Measurements from ENCODE around the gene GID8.
"Not testable (repeated sequence)": the region's sequence is repeated elsewhere in the genome, so short reads cannot be mapped to it uniquely, and the experiment has no call there.

Gene GID8

DNA sequence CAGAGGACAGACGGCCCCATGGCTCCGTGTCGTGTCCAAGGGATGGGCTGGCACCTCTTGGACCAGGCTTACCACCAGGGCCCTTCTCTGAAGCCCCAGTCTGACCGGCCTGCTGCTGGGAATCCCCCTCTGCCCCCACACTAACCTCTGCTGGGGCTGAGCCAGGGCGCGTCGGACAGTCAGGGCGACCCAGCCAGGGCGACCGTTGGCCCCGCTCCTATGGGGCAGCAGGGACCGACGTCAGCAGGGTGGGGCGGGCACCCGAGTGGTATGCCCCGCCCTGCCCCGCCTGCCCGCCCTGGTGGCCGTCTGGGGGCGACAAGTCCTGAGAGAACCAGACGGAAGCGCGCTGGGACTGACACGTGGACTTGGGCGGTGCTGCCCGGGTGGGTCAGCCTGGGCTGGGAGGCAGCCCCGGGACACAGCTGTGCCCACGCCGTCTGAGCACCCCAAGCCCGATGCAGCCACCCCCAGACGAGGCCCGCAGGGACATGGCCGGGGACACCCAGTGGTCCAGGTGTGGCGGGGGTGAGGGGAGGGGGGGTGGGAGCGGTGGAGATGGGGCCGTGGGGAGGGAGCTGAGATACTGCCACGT lies 14.5 kb downstream of the GID8 start, which contains the start of gene SLC17A9:
SLC17A9 (plus strand) TSS at position 337 of the 595 bp plus-strand sequence; CDS start at position 459, 122 bp downstream.
- peak; percentile 84 for ATAC-seq
- peaks cover 32% of the 10 kb centered on the region for H3K36me3 Mint-ChIP-seq
- DNase-seq (ENCODE audit: low spot score in 2 of 2), result peak; percentile 64 to 83
- H3K27ac Mint-ChIP-seq, result peak within 1 kb of the TSS; percentile 95
- H3K9me3 Mint-ChIP-seq, result no peaks in the 10 kb centered on the region
- peaks cover 19% of the 10 kb centered on the region for H3K4me1 Mint-ChIP-seq
- peak within 1 kb of the TSS; percentile 89 for H3K4me3 Mint-ChIP-seq

DNA sequence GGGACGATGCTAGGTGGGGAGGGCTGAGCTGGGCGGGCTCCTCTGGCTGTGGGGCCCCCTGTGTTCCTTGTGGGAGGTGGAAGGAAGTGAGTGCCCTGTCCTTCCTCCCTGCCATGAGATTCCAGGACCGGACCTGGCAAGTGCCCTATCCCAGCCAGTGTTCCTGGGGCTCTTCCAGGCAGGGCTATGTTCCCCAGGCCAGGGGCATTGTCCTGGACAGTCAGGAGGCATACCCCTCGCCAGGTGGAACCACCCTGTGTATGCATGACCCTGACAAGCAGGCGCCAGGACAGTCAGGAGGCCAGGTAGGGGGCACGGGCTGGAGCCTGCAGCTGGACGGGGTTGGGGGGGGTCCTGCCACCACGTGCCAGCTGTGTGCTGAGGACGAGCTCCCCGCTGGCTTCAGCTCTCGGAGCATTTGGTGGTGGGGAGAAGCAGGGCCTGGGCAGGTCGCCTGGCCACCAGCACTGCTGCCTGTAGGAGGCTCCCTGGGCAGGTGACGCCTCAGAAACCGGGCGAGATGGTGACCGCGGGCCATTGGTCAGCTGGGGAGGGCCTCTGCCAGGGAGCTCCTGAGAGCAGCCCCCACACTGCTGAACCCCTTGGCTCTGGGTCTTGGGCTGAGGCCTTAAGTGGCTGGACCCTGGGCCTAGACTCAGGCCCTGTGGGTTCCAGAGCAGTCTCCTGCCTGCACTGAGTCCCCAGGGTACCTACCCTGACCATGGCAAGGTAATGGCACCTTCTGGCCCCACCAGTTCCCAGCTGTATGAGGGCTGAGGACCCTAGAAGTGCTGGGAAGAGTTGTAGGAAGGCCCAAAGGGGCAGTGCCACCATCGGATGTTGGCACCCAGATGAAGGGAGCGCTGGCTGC lies 15.3 kb downstream of the GID8 start:
- DNase-seq (ENCODE audit: low spot score in 2 of 2) (no peak), ATAC-seq (no peak)
- Mint-ChIP-seq H3K27ac (peak overlapping the region; percentile 95), H3K9me3 (no peaks in the 10 kb centered on the region), H3K4me1 (peaks cover 19% of the 10 kb centered on the region), H3K4me3 (peak overlapping the region; percentile 89), H3K36me3 (peaks cover 26% of the 10 kb centered on the region)

DNA sequence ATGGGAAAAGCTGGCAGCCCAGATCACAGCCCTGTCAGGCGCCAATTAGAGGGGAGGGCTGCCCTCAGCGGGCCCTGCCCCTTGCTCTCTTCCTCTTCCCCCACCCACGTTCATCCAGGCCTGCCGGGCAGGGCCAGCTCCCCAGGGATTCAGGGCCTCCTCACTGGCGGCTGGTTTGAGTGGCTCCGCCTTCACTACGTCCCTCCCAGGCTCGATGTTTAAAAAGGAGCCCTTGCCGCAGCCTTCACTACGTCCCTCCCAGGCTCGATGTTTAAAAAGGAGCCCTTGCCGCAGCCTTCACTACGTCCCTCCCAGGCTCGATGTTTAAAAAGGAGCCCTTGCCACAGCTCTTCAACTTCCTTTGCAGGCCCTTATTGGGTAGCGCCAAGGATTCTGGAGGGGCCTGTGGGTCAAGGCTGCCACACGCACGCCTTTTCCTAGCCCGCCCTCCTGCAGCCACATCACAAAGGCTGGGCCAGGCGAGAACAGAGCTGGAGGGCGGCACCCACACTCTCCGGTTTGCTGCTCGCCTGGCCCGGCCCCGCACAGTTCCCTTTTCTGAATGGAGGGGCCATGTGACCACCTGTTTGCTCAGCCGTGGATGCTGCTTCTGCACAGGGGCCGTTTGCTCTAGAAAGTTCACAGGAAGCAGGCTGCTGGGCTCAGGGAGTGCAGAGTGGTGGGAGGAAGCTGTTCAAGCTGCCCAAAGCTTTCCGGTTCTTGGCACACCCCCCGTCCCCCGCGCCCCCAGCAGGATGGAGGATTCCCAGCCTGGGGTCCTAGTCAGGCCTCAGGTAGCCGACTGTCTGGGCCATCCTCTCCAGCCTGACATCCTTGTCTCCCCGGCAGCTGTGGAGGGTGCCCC lies 16.1 kb downstream of the GID8 start:
- Mint-ChIP-seq H3K4me1 (peaks cover 19% of the 10 kb centered on the region), H3K27ac (peak overlapping the region; percentile 95), H3K36me3 (peaks cover 26% of the 10 kb centered on the region), H3K9me3 (no peaks in the 10 kb centered on the region), H3K4me3 (peak overlapping the region; percentile 89)
- ATAC-seq (peak; percentile 79), DNase-seq (ENCODE audit: low spot score in 2 of 2) (peak; percentile 28 to 77)

- no peak overlapping the region for H3K27ac Mint-ChIP-seq
- peaks cover 16% of the 10 kb centered on the region for H3K36me3 Mint-ChIP-seq
- no peak for DNase-seq (ENCODE audit: low spot score in 2 of 2)
- no peaks in the 10 kb centered on the region for H3K9me3 Mint-ChIP-seq
- no peak overlapping the region for H3K4me3 Mint-ChIP-seq
- no peak for ATAC-seq
- H3K4me1 Mint-ChIP-seq, result peaks cover 19% of the 10 kb centered on the region
Observed at GRCh38 chr20:62955519-62956386, 17.8 kb downstream of the GID8 start.

GRCh38 chr20:62956387-62957135 lies 18.6 kb downstream of the GID8 start:
- H3K36me3 Mint-ChIP-seq, result peaks cover 16% of the 10 kb centered on the region
- no peak overlapping the region for H3K4me3 Mint-ChIP-seq
- no peaks in the 10 kb centered on the region for H3K9me3 Mint-ChIP-seq
- DNase-seq (ENCODE audit: low spot score in 2 of 2), result no peak
- H3K4me1 Mint-ChIP-seq, result peaks cover 19% of the 10 kb centered on the region
- no peak overlapping the region for H3K27ac Mint-ChIP-seq
- no peak for ATAC-seq

GRCh38 chr20:62957136-62958117 lies 19.5 kb downstream of the GID8 start:
- H3K4me3 Mint-ChIP-seq, result no peak overlapping the region
- ATAC-seq (no peak), DNase-seq (ENCODE audit: low spot score in 2 of 2) (no peak)
- H3K36me3 Mint-ChIP-seq, result peaks cover 16% of the 10 kb centered on the region
- no peaks in the 10 kb centered on the region for H3K9me3 Mint-ChIP-seq
- no peak overlapping the region for H3K27ac Mint-ChIP-seq
- H3K4me1 Mint-ChIP-seq, result peaks cover 14% of the 10 kb centered on the region

- H3K36me3 Mint-ChIP-seq, result peaks cover 16% of the 10 kb centered on the region
- DNase-seq (ENCODE audit: low spot score in 2 of 2), result no peak
- H3K4me3 Mint-ChIP-seq, result no peak overlapping the region
- no peak for ATAC-seq
- H3K27ac Mint-ChIP-seq, result no peak overlapping the region
- H3K4me1 Mint-ChIP-seq, result peaks cover 13% of the 10 kb centered on the region
- H3K9me3 Mint-ChIP-seq, result no peaks in the 10 kb centered on the region
Observed at GRCh38 chr20:62958388-62959100, 20.6 kb downstream of the GID8 start.

GRCh38 chr20:62959101-62959971 lies 21.4 kb downstream of the GID8 start:
- H3K27ac Mint-ChIP-seq, result no peak overlapping the region
- H3K4me1 Mint-ChIP-seq, result peaks cover 5% of the 10 kb centered on the region
- H3K36me3 Mint-ChIP-seq, result peaks cover 10% of the 10 kb centered on the region
- no peaks in the 10 kb centered on the region for H3K9me3 Mint-ChIP-seq
- DNase-seq (ENCODE audit: low spot score in 2 of 2), result no peak
- ATAC-seq, result no peak
- H3K4me3 Mint-ChIP-seq, result no peak overlapping the region

DNA sequence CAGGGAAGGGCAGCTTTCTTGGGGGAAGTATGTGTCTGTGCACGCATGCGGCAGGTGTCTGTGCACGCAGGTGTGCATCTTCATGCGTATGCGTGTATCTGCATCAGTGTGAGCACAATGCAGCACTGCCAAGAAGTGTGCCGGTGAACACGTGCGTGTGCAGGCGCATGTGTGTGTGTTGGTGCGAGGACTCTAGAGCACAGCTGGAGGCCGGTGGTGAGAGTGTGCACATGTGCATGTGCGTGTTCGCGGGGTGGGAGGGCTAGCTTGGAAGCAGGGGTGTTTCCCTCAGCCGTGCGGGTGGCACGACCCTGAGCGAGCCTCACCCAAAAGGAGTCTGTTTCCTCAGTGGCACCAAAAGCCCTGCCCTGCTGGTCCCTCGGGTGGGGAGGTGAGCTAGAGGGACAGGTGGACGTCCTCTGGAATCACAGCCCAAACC lies 22.1 kb downstream of the GID8 start:
- Mint-ChIP-seq H3K9me3 (no peaks in the 10 kb centered on the region), H3K36me3 (peaks cover 4% of the 10 kb centered on the region), H3K4me1 (no peaks in the 10 kb centered on the region), H3K4me3 (no peak overlapping the region), H3K27ac (peak overlapping the region; percentile 68)
- DNase-seq (ENCODE audit: low spot score in 2 of 2), result no peak
- ATAC-seq, result no peak

DNA sequence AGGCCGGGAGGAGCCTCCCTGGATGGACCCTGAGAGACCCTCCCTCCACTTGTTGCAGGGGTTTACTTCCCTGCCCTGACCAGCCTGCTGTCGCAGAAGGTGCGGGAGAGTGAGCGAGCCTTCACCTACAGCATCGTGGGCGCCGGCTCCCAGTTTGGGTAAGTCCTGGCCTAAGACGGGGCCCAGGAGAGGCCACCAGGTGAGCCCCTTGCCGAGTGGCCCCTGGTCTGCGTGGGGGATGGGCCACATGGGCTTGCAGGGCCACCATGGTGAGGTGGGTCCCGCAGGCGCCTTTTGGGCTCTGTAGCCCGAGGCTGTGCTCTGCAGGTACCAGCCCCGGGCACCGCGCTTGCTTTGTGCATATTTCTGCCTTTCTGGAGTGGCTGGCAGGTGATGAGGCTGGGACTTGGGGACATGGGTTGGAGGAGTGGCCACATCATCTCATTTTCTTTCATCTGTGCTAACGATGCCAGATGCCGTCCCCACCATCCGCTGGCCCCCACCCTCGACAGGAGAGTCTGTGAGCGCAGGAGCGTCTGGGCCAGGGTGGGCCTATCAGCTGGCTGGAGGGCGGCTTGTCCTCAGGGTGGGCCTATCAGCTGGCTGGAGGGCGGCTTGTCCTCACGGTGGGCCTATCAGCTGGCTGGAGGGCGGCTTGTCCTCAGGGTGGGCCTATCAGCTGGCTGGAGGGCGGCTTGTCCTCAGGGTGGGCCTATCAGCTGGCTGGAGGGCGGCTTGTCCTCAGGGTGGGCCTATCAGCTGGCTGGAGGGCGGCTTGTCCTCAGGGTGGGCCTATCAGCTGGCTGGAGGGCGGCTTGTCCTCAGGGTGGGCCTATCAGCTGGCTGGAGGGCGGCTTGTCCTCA lies 22.7 kb downstream of the GID8 start:
- H3K27ac Mint-ChIP-seq, result peak overlapping the region; percentile 68
- ATAC-seq; H3K36me3 Mint-ChIP-seq; H3K4me1 Mint-ChIP-seq; H3K9me3 Mint-ChIP-seq; DNase-seq (ENCODE audit: low spot score in 2 of 2); H3K4me3 Mint-ChIP-seq: not testable (repeated sequence)

GRCh38 chr20:62961310-62961783 lies 23.4 kb downstream of the GID8 start:
- H3K27ac Mint-ChIP-seq, result no peak overlapping the region
- DNase-seq (ENCODE audit: low spot score in 2 of 2), result no peak
- no peaks in the 10 kb centered on the region for H3K9me3 Mint-ChIP-seq
- no peak overlapping the region for H3K4me3 Mint-ChIP-seq
- ATAC-seq, result no peak
- H3K4me1 Mint-ChIP-seq, result peaks cover 4% of the 10 kb centered on the region
- H3K36me3 Mint-ChIP-seq, result peaks cover 4% of the 10 kb centered on the region

Data from stimulated activated effector memory CD8-positive, alpha-beta T cell treated with anti-CD3 and anti-CD28 coated beads, Interleukin-12 subunit alpha, Interleukin-12 subunit beta, amount 100 ng/mL, for 72 hours (primary cell).